Erythroblast (primary cell): ENCODE results near the gene THRB.
A peak's percentile ranks its signal among the peaks of the same experiment; 100 is the strongest.

Experiments
- DNase-seq, 2 experiments: peaks; one replicate each; lab custom pipeline; 2025; lab: John Stamatoyannopoulos, UW
- GATA1 ChIP-seq: IDR thresholded peaks from 2 replicates; pipeline ENCODE4 v1.6.1; 2011; ENCODE audit warnings: low read depth, mild to moderate bottlenecking, control low read depth, low read length, moderate library complexity
- POLR2A ChIP-seq: IDR thresholded peaks from 2 replicates; pipeline ENCODE4 v1.6.1; 2011; ENCODE audit warnings: mild to moderate bottlenecking, low read length

Gene THRB

DNA sequence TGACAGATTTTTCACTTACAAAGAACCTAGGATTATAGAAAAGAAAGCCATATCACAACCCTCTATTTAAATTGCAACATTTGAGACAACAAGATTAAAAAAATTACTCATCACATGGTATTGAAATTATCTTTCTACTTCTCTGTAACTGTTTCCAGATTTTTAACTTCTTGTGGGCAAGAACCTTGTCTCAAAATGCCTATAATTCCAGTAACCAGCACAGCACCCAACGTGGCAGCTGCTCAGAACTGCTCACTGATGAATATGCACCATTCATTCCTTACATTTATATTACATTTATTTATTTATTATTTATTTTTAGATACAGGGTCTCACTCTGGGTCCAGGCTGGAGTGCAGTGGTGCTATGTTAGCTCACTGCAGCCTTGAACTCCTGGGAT is 216.1 kb downstream of the THRB start:
- DNase-seq, result no peak
- TF ChIP-seq GATA1 (no peak), POLR2A (no peak)

DNA sequence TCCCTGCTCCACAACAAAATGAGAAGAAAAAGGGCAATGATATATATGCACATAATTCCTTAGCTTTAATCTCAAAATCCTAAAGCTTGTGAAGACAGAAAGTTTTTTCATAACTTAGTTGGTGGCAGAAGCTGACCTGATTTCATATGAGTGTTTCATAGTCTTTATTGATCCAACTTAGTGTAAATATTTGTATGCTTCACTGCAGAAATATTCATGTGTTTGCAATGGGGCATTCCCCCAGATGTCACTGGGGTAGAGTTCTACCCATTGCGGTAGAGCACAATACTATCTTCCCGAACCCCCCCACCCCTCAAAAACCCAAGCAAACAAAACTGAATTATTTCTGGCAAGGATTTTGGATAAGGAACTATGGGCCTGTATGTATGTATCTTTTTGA is 221.2 kb downstream of the THRB start:
- TF ChIP-seq POLR2A (no peak), GATA1 (no peak)
- no peak for DNase-seq

DNA sequence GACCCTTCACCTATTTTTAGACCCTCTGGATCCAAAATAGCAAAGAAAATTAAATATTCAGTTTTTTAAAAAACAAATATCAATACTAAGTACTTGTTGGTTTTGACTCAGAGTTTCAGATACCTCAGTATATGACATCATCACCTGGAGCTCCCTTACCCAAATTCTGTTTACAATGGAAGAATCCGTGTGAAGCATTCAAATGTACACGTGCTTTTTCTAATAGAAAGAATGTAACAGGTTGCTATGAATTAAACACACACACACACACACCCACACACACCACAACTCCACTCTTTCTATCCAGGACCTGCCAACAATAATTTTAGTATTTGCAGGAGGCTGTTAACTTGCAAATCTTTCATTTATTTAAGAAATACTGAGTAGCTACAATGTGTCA is 221.8 kb downstream of the THRB start:
- DNase-seq, result no peak
- TF ChIP-seq GATA1 (no peak), POLR2A (no peak)

DNA sequence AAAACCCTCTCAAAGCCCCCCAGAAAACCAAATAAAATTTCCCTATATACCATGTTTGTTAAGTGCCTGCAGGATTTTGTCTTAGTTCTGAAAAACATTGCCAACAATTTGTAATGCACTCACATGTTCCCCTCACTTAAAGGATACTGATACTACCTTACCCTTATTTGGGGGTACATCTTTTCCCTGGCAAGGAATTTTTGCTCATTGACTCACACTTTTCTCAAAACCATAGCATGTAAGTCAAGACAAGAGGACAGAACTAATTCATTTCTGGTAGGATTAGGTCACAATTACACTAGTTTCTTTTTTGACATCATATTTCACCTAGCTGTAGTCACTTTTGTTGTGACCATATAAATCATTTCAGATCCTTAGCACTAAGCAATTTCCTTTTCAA is 222.2 kb downstream of the THRB start:
- DNase-seq, result no peak
- TF ChIP-seq GATA1 (no peak), POLR2A (no peak)

DNA sequence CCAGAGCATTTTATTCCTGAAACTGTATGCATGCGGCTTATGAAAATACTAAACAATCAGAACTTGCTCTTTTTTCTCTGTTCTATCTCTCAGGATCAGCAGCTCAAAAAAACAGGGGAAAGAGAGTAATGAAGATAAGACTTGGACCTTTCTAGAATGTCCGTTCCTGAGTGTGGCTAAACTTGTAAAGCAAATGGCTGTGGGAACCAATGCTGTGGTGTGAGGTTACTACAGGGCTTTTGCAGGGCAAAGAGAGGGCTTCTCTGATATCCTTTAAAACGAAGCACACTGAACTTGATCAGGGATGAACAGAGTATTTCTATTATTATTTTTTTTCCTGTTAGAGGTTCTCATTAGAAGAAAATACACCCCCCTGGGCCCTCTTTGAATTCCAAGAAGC is 223.4 kb downstream of the THRB start:
- TF ChIP-seq GATA1, result no peak
- no peak for TF ChIP-seq POLR2A
- no peak for DNase-seq

DNA sequence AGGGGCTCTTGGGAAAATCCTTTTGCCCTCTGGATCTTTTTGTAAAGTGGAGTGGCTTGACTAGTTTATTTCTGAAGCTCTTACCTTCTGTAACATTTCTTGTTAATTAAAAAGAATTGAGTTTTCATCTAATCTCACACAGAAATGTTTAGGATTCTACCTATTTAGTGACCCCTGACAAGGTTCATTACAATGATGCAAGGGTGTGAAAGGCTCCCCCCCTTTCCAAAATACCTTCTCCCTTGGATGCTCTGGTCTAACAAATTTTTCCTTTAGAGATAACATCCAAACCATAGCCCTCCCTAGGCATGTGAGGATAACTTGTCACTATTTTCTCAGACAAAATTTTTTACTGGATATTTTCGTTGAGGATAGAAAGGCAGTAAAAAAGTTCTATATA is 223.9 kb downstream of the THRB start:
- no peak for TF ChIP-seq POLR2A
- TF ChIP-seq GATA1, result no peak
- no peak for DNase-seq

DNA sequence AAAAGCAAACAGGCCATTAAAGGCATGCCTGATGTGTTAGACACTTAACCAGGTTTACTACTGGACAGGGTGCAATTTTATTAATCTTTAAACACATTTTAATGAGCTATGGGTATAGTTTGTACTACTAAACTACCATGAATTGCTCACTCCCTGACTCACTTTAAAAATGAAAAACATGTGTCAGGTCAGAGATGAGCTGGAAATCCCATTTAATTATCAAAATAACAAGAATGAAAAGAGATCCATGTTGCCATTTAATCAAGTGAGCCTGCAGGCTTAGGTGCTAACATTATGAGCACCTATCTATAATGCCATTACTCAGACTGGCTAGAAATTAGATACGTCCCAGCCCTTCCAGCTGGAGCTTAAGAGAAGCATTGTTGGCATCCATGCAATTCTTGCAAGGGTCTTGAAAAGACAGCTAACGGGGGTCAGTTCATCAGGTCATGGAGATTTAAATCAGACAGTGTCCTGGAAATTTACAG is 224.4 kb downstream of the THRB start:
- DNase-seq, result no peak
- TF ChIP-seq GATA1, result no peak
- no peak for TF ChIP-seq POLR2A

DNA sequence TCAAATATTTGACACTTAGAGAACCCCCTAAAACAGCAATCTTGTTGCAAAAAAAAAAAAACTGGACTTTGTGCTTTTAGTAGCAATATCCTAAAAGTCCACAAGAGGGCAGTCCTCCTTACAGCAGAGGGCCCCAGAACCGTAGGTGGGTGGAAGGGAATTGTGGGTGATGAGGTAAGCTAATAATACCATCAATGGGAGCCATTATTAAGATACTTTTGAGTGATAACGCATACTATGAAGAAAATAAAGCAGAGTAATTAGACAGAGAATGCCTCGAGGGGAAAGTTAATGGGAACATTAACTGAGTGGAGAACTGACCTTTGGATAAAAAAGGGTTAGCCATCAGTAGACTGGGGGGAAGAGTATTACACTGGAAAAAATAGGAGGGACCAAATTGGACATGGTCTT is 229.9 kb downstream of the THRB start:
- TF ChIP-seq GATA1 (no peak), POLR2A (no peak)
- DNase-seq, result peak; percentile 46 to 60

DNA sequence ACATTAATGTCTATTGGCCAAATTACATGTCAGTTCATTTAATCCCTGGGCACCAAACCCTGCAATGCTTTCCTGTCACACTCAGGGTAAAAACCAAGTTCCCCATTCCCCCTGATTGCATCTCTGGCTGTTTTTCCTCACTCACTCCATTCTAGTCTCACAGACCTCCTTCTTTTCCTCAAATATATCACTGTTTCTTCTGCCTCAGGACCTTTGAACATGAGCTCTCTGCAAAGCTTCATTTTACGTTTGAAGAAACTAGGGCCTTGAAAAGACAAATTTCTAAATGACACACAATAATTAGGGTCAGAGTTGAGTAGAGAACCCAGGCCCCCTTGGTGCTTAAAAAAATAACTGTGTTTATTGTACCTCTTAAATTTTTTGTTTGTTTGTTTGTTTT is 230.6 kb downstream of the THRB start:
- TF ChIP-seq POLR2A (no peak), GATA1 (no peak)
- DNase-seq, result no peak

DNA sequence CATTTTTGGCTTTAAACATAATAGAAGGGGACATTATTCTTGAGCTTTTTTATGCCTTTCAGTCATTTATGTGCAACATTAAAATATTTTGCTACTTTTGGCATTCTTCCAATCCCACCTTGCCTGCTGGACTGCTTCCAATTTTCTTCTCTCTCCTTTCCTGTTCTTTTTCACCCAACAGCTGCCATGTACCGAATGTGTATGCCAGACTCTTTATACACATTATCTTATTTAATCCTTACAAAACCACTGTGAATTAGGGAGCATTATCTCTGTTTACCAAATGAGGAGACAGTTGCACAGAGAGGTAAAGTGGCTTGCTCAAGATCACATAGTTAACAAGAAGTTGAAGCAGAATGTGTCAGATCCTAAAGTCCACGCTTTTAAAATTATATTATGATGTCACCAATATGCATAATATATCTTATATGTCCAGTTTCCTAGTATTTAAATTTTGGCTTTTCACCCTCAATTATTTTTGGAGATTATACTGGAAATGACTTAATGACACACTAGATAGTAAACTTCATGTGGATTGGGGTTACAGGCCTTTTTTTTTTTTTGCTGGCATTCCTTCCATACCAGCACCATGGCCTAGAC is 231.5 kb downstream of the THRB start:
- DNase-seq, result no peak
- TF ChIP-seq GATA1 (no peak), POLR2A (no peak)

DNA sequence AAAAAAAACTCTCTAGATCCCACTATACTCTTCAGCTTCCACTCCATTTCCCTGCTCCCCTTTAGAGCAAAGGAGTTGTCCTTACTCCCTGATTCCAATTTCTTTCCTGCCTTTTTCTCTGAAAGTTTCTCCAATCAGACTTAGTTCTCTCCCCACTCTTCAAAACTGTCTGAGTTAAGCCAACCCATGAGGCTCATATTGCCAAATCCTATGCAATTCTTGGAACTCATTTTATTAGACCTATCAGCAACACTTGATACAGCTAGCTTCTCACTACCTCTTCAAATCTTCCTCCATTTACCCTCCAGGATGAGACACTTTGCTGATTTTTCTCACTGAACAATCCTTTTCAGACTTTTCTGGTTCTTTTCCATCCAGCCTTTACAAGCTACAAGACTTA is 233.1 kb downstream of the THRB start:
- no peak for DNase-seq
- TF ChIP-seq POLR2A (peak; percentile 26), GATA1 (no peak)

DNA sequence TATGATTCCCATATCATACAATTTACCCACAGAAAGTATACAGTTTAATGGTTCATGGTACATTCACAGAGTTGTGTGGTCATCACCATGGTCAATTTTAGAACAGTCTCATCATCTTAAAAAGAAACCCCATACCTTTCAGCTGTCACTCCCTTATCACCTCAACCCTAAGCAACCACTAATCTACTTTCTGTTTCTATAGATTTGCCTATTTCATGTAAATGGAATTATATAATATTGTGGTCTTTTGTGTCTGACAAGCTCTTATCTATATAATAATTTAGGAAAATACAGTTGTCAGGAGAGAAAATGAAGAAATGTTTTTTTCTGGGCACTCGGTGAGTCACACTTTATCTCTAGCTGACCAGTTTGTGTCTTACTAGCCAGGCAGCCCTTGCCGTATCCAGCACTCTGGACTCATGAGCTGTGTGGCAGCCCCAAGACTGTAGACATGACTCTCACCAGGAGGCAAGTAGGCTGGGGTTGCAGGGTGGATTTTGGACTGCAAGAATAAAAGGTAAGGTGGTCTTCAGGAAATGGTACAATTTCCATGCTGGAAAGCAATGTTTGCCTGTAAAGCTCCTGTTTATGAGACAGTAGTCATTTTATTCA is 234.6 kb downstream of the THRB start:
- peak; percentile 43 to 47 for DNase-seq

DNA sequence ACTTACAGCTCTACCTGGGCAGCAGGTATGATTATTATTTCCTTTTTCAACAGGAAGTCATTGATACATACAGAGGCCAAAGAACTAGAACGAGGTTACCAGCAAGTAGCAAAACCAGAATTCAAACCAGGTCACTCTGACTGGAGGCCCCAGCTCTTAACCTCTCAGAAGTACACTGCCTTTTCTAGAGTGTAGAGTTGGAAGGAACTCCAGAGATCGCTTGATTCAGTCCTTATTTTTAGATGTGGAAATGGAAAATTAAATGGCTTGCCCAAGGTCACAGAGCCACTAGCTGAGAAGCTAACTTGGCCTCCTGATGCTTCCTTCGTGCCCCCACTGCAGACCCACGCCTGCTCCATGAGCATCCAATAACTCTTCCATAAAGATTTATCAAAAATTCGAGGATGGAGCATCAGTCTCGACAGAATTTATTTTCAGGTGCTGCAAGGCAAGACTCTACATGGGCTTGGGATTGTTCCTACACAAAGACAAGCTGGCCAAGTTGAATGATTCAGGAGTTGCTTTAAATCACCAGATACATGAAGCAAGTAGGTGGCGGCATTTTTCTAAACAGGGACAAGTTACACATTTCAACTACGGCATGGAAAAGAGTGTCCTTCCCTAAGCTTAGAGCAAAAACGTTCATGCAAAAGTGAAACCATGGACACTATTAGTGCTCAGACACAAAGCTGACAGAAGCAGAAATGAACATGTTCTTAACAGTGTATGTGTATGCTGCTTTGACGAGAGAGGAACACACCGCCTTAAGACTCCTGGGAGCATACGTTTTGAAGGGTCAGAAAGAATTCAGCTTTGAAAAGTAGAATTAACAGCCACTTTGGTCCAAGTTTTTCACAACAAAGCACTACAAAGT is 235.7 kb downstream of the THRB start:
- DNase-seq, result no peak

More for the DNA sequence above, 234.6 kb downstream of the THRB start:
- TF ChIP-seq GATA1 (no peak), POLR2A (peak; percentile 83)

DNA sequence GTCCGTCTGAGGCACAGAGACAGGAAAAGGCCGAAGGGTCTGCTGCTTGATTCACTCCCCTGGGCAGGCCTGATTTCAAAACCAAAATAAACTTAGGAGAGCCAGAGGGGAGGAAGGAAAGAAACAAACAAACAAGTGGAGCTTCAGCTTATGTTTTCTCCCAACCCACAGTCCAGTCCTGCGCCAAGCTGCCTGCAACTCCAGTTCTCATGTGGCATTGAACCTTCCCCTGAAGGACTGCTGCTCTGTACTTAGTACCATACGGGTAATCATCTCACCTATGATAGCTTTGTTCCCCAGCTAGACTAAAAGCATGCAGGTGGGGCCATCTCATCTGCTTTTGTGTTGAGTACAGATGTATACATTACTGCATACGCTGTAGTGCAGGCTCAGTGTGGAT is 236.4 kb downstream of the THRB start:
- TF ChIP-seq POLR2A (no peak), GATA1 (no peak)
- DNase-seq, result no peak

More for the DNA sequence above, 235.7 kb downstream of the THRB start:
- TF ChIP-seq POLR2A (no peak), GATA1 (no peak)

DNA sequence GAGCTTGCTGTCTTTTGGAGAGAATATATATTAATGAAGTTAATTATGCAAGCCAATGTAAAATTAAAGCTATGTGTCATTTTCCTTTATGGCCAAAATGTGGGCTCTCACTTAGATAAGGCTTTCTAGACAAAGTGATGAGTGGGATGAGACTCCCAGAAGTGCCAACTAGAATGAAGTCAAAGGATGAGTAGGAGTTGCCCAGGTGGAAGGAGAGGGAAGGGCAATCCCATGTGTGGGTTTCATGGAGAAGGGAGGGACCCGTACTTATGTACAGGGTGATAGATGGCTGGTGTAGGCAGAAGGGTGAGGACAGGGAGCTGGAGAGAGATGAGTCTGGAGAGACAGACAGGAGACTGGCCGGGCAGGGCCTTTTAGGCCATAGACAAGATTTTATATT is 239.2 kb downstream of the THRB start:
- TF ChIP-seq POLR2A (no peak), GATA1 (no peak)
- DNase-seq, result no peak
